ENCODE results near the gene MSI1. TPM values are rescaled to one million over a fixed set of nuclear protein-coding genes. Genes with fewer than 3 reads are reported as not detected.
A peak's percentile ranks its signal among the peaks of the same experiment; 100 is the strongest.

The MSI1 gene
- total RNA-seq, 4 donors from 2014 or later, result 0.11 to 0.19 (median 0.17) TPM; not detected in 1

GRCh38 chr12:120364487-120364886 is 4.5 kb downstream of the MSI1 start:
- Histone ChIP-seq H3K4me1 (peaks cover 20 to 33% (median 28%) of the 10 kb centered on the region in 4 donors), H3K4me3 (no peak overlapping the region), H3K27ac (replicated peaks in 1 of 4) (no peak overlapping the region), H3K9me3 (no peaks in the 10 kb centered on the region), H3K36me3 (peaks cover 0 to 8% (median 0%) of the 10 kb centered on the region in 4 donors), H3K27me3 (peaks cover 2 to 46% (median 15%) of the 10 kb centered on the region in 4 donors)
- 79% methylated on average over 6 of the region's 6 CpGs for WGBS
- DNase-seq (ENCODE audit: extremely low spot score), result no peak
- intact Hi-C loops (cut with DNase I), result no loop called here
- TF ChIP-seq EP300 (IDR thresholded peaks at IDR 0.05) (no peak), POLR2A (IDR thresholded peaks at IDR 0.05; ENCODE audit: low read depth) (no peak), CTCF (IDR thresholded peaks at IDR 0.05) (no peak), POLR2AphosphoS5 (IDR thresholded peaks at IDR 0.05) (no peak)

- 88% methylated on average over 7 of the region's 9 CpGs for WGBS
- intact Hi-C loops (cut with DNase I), result no loop called here
- H3K27me3 ChIP-seq, result peaks cover 0 to 38% (median 9%) of the 10 kb centered on the region in 4 donors
- no peak overlapping the region for H3K27ac ChIP-seq (replicated peaks in 1 of 4)
- no peak for DNase-seq (ENCODE audit: extremely low spot score)
- H3K4me3 ChIP-seq, result no peak overlapping the region
- no peak for TF ChIP-seq POLR2AphosphoS5 (IDR thresholded peaks at IDR 0.05)
- TF ChIP-seq CTCF (IDR thresholded peaks at IDR 0.05), result no peak
- no peak for TF ChIP-seq EP300 (IDR thresholded peaks at IDR 0.05)
- TF ChIP-seq POLR2A (IDR thresholded peaks at IDR 0.05; ENCODE audit: low read depth), result no peak
- H3K9me3 ChIP-seq, result no peaks in the 10 kb centered on the region
- peaks cover 18 to 24% (median 21%) of the 10 kb centered on the region in 4 donors for H3K4me1 ChIP-seq
- peaks cover 0 to 8% (median 0%) of the 10 kb centered on the region in 4 donors for H3K36me3 ChIP-seq
These were observed 5.6 kb downstream of the MSI1 start for GRCh38 chr12:120363274-120363855.

GRCh38 chr12:120362516-120363273 is 6.3 kb downstream of the MSI1 start:
- H3K27me3 ChIP-seq, result peaks cover 0 to 31% (median 3%) of the 10 kb centered on the region in 4 donors
- no peak overlapping the region for H3K27ac ChIP-seq (replicated peaks in 1 of 4)
- 87% methylated on average over 11 of the region's 14 CpGs for WGBS
- no peak overlapping the region for H3K4me3 ChIP-seq
- no peak for DNase-seq (ENCODE audit: extremely low spot score)
- no peak for TF ChIP-seq POLR2A (IDR thresholded peaks at IDR 0.05; ENCODE audit: low read depth)
- TF ChIP-seq CTCF (IDR thresholded peaks at IDR 0.05), result no peak
- TF ChIP-seq EP300 (IDR thresholded peaks at IDR 0.05), result no peak
- no peak for TF ChIP-seq POLR2AphosphoS5 (IDR thresholded peaks at IDR 0.05)
- H3K36me3 ChIP-seq, result peaks cover 0 to 8% (median 0%) of the 10 kb centered on the region in 4 donors
- H3K4me1 ChIP-seq, result peaks cover 11 to 17% (median 16%) of the 10 kb centered on the region in 4 donors
- intact Hi-C loops (cut with DNase I), result no loop called here
- H3K9me3 ChIP-seq, result no peaks in the 10 kb centered on the region

GRCh38 chr12:120361506-120362208 is 7.3 kb downstream of the MSI1 start:
- H3K27me3 ChIP-seq, result peaks cover 0 to 21% (median 0%) of the 10 kb centered on the region in 4 donors
- TF ChIP-seq CTCF (IDR thresholded peaks at IDR 0.05), result no peak
- TF ChIP-seq POLR2AphosphoS5 (IDR thresholded peaks at IDR 0.05), result no peak
- TF ChIP-seq POLR2A (IDR thresholded peaks at IDR 0.05; ENCODE audit: low read depth), result no peak
- no peak for TF ChIP-seq EP300 (IDR thresholded peaks at IDR 0.05)
- no CpG with 5 or more reads among the region's 56 CpGs for WGBS
- peak overlapping the region in 3 of 4 donors; percentile 3 to 69 (median 63) for H3K27ac ChIP-seq (replicated peaks in 1 of 4)
- peaks cover 8 to 16% (median 14%) of the 10 kb centered on the region in 4 donors for H3K4me1 ChIP-seq
- DNase-seq (ENCODE audit: extremely low spot score), result no peak
- H3K9me3 ChIP-seq, result no peaks in the 10 kb centered on the region
- peaks cover 0 to 8% (median 0%) of the 10 kb centered on the region in 4 donors for H3K36me3 ChIP-seq
- intact Hi-C loops (cut with DNase I), result no loop called here
- peak overlapping the region; percentile 38 to 60 (median 56) for H3K4me3 ChIP-seq

Measured in esophagus muscularis mucosa (tissue), 4 donors.